Spleen (tissue), 11 donors: Measurements from ENCODE around the gene AZU1. TPM values are rescaled to one million over a fixed set of nuclear protein-coding genes. Genes with fewer than 3 reads are reported as not detected.

Experiments used
- DNase-seq: peaks from one replicate; pipeline ENCODE4 v3.0.0-alpha.2; 2020
- H3K27ac ChIP-seq, 8 donors: fragments of 200-600 bp; sonication (generic) in 7 of 8; 1 replicate in 4 of 8; 2 replicates in 4 of 8; pipeline versions ENCODE4 v1.5.0 to v1.8.0; 2016 to 2021; ENCODE audit warnings: inconsistent platforms in 4 of 8, mild to moderate bottlenecking in 4 of 8, moderate library complexity in 1 of 8
- H3K27me3 ChIP-seq, 7 donors: fragments of 200-600 bp; sonication (generic) in 6 of 7; replicated peaks in 1 of 7; 1 replicate in 4 of 7; 2 replicates in 3 of 7; pipeline versions ENCODE4 v1.5.0 to v1.8.0; 2016 to 2021; ENCODE audit warnings: inconsistent platforms in 3 of 7, mild to moderate bottlenecking in 1 of 7
- H3K36me3 ChIP-seq, 6 donors: fragments of 200-600 bp; sonication (generic) in 5 of 6; 1 replicate in 4 of 6; 2 replicates in 2 of 6; pipeline versions ENCODE4 v1.5.0 to v1.8.0; 2016 to 2021; ENCODE audit warnings: inconsistent platforms in 2 of 6
- H3K4me1 ChIP-seq, 6 donors: fragments of 200-600 bp; sonication (generic) in 5 of 6; 1 replicate in 3 of 6; 2 replicates in 3 of 6; pipeline versions ENCODE4 v1.5.0 to v1.8.0; 2016 to 2021; ENCODE audit warnings: inconsistent platforms in 3 of 6
- H3K4me3 ChIP-seq, 8 donors: fragments of 200-600 bp; sonication (generic) in 7 of 8; 1 replicate in 4 of 8; 2 replicates in 4 of 8; pipeline versions ENCODE4 v1.5.0 to v1.8.0; 2016 to 2021; ENCODE audit warnings: inconsistent platforms in 4 of 8, mild to moderate bottlenecking in 4 of 8, moderate library complexity in 2 of 8
- H3K9me3 ChIP-seq, 8 donors: fragments of 200-600 bp; sonication (generic) in 7 of 8; 1 replicate in 4 of 8; 2 replicates in 4 of 8; pipeline versions ENCODE4 v1.5.0 to v1.8.0; 2016 to 2021; ENCODE audit warnings: inconsistent platforms in 4 of 8
- CTCF ChIP-seq, 11 experiments: fragments of 200-600 bp in 7 of 11; fragments of 450-650 bp in 4 of 11; sonication (generic) in 4 of 11; IDR thresholded peaks in 8 of 11; conservative IDR thresholded peaks in 3 of 11; 1 replicate in 7 of 11; 2 replicates in 4 of 11; pipeline versions ENCODE4 v1.4.0 to v1.8.0; 2016 to 2021; ENCODE audit warnings: antibody characterized with exemption in 11 of 11, inconsistent platforms in 4 of 11, mild to moderate bottlenecking in 1 of 11
- POLR2A ChIP-seq, 3 donors: fragments of 450-650 bp; IDR thresholded peaks; one replicate each; pipeline ENCODE4 v1.5.1; 2017; ENCODE audit warnings: antibody characterized with exemption in 3 of 3, mild to moderate bottlenecking in 1 of 3
- POLR2AphosphoS5 ChIP-seq, 3 donors: sonication (generic); formaldehyde crosslinking; IDR thresholded peaks; one replicate each; pipeline ENCODE4 v1.5.1; 2017; ENCODE audit warnings: antibody characterized with exemption in 3 of 3
- WGBS, 5 donors: extraction: QIAGEN DNeasy Blood & Tissue Kit in 3 of 5; methylation state at CpG; one replicate each; pipeline versions ENCODE4 v1.1.5 to v1.1.7; 2013 to 2018; 5-methylcytosine and 5-hydroxymethylcytosine counted together
- intact Hi-C: fragments of 100-400 bp; cut with DNase I; formaldehyde crosslinking; loops from one replicate; pipeline ENCODE4 v1.15.0; 2023; ENCODE audit warnings: low total_unique reads
- polyA plus RNA-seq, 3 donors: library from polyadenylated mRNA; stranded (reverse); fragments of 200-250 nt; gene quantifications; one replicate each; pipeline ENCODE4 v1.2.1, GENCODE V29; 2013
- total RNA-seq, 7 donors: library from RNA; depleted of rRNA in 3 of 7; stranded (reverse); fragments of >200 nt in 3 of 7; fragmentation: NEBNext Ultra II Directional in 4 of 7; extraction: Animal tissue kit (Norgen Biotek cat#: 25700) in 4 of 7; gene quantifications; one replicate each; pipeline versions ENCODE4 v1.1.0 to v1.2.1, GENCODE V29; 2016 to 2021
- donor health status: healthy with polysubstance abuse.
- donor health status: DM: no; HTN: no; CAD: no; lungs with moderate emphysema.
- donor health status: DM: no; HTN: no; CAD: no.
- donor health status: Bipolar disorder and iron deficiency.
- donor health status: healthy.
- donor health status: DM: no; HTN: no; CAD: no.
- donor health status: DM: yes; HTN: yes; CAD: no.

Gene AZU1
- total and polyA plus RNA-seq, 10 donors: 1.7 to 69.7 (median 7.2) TPM

- Histone ChIP-seq H3K36me3 (peaks cover 0 to 57% (median 33%) of the 10 kb centered on the region in 6 donors), H3K4me1 (peaks cover 12 to 25% (median 24%) of the 10 kb centered on the region in 6 donors), H3K27me3 (peaks cover 0 to 8% (median 2%) of the 10 kb centered on the region in 7 donors), H3K27ac (no peak overlapping the region), H3K4me3 (no peak overlapping the region), H3K9me3 (no peaks in the 10 kb centered on the region)
- intact Hi-C loops: loop anchor here (10.0 kb wide), 1 partner anchor 117 kb away; the partner anchor contains the start of gene WDR18
- TF ChIP-seq POLR2A (IDR thresholded peaks at IDR 0.05) (no peak), CTCF (IDR thresholded peaks at IDR 0.05 in 8 of 11, conservative IDR thresholded peaks at IDR 0.05 in 3 of 11) (no peak), POLR2AphosphoS5 (IDR thresholded peaks at IDR 0.05) (peak in 1 of 3 donors; percentile 49)
- 90 to 97% (median 93%) methylated on average over 7 to 39 of the region's 39 CpGs for WGBS, 5 donors
- no peak for DNase-seq
These were observed 40.3 kb downstream of the AZU1 start for GRCh38 chr19:867855-868457.

GRCh38 chr19:868458-869244 is 41.0 kb downstream of the AZU1 start:
- Histone ChIP-seq H3K4me1 (peaks cover 5 to 23% (median 18%) of the 10 kb centered on the region in 6 donors), H3K27ac (peak overlapping the region in 2 of 8 donors; percentile 31 to 35), H3K9me3 (no peaks in the 10 kb centered on the region), H3K27me3 (peaks cover 0 to under 1% (median 0%) of the 10 kb centered on the region in 7 donors), H3K36me3 (peaks cover 0 to 62% (median 36%) of the 10 kb centered on the region in 6 donors), H3K4me3 (no peak overlapping the region)
- DNase-seq: no peak
- intact Hi-C loops: loop anchor here (10.0 kb wide), 1 partner anchor 116 kb away; the partner anchor contains the start of gene WDR18
- WGBS, 5 donors: 93 to 97% (median 96%) methylated on average over 28 to 34 of the region's 34 CpGs
- no peak for TF ChIP-seq CTCF (IDR thresholded peaks at IDR 0.05 in 8 of 11, conservative IDR thresholded peaks at IDR 0.05 in 3 of 11)
- peak in 2 of 3 donors; percentile 21 to 70 for TF ChIP-seq POLR2AphosphoS5 (IDR thresholded peaks at IDR 0.05)

DNA sequence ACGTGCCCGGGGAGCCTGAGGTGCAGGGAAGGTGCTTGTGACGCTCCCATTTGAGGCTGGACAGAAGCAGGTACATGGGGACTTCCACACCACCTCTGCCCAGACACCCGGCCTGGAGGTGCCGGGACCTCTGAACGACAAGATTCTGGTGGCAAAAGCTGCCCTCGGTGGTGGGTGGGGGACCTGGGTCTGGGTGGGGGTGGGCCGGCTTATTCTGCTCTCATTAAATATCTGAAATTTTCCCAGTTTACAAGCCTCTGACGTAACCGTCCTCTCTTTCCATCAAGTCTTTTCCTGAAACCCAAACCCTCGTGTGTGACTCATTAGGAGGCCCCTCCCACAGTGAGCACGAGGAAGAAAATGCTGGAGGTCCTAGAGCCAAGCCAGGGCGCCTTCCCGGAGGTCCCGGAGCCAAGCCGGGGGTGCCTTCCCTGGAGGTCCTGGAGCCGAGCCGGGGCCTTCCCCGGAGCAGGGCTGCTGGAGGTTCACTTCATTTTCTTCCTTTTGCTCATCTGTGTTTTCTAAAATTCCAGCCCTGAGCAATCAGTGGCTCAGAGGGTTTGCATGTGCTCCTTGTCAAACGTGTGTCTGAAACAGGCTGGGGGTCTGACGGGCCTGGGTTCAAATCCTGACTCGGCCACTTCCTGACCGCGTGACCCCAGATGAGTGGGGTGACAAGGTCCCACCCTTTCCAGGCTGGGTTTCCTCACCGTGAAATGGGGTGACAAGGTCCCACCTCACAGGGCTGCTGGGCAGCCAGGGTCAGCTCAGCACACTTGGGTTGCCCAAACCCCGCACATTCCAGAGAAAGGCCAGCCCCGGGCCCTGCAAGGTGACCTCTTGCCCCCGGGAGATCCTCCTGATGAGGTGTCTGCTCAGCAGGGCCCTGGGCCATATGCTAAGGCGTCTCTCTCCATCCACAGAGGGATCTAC is 41.9 kb downstream of the AZU1 start:
- Histone ChIP-seq H3K4me3 (no peak overlapping the region), H3K27me3 (no peaks in the 10 kb centered on the region), H3K36me3 (peaks cover 0 to 71% (median 43%) of the 10 kb centered on the region in 6 donors), H3K4me1 (peaks cover 5 to 17% (median 10%) of the 10 kb centered on the region in 6 donors), H3K27ac (peak overlapping the region in 3 of 8 donors; percentile 31 to 42 (median 35)), H3K9me3 (no peaks in the 10 kb centered on the region)
- 76 to 88% (median 80%) methylated on average over 21 to 29 of the region's 29 CpGs for WGBS, 5 donors
- intact Hi-C loops: loop anchor here (10.0 kb wide), 1 partner anchor 115 kb away; the partner anchor contains the start of gene WDR18
- no peak for DNase-seq
- TF ChIP-seq POLR2AphosphoS5 (IDR thresholded peaks at IDR 0.05) (peak in 2 of 3 donors; percentile 14 to 33), POLR2A (IDR thresholded peaks at IDR 0.05) (no peak)

- intact Hi-C loops: no loop called here
- no peak overlapping the region for H3K4me3 ChIP-seq
- no peak for DNase-seq
- no peak for TF ChIP-seq POLR2A (IDR thresholded peaks at IDR 0.05)
- TF ChIP-seq POLR2AphosphoS5 (IDR thresholded peaks at IDR 0.05): no peak
- TF ChIP-seq CTCF (IDR thresholded peaks at IDR 0.05 in 8 of 11, conservative IDR thresholded peaks at IDR 0.05 in 3 of 11): no peak
- H3K9me3 ChIP-seq: no peaks in the 10 kb centered on the region
- H3K27ac ChIP-seq: peak overlapping the region in 1 of 8 donors; percentile 35
- peaks cover 5 to 17% (median 10%) of the 10 kb centered on the region in 6 donors for H3K4me1 ChIP-seq
- no peaks in the 10 kb centered on the region for H3K27me3 ChIP-seq
- H3K36me3 ChIP-seq: peaks cover 0 to 79% (median 48%) of the 10 kb centered on the region in 6 donors
- 94 to 96% (median 95%) methylated on average over 8 of the region's 8 CpGs for WGBS, 5 donors
These were observed 42.7 kb downstream of the AZU1 start for GRCh38 chr19:870314-870713.
